Mesothelial cell of epicardium (in vitro differentiated cells): ENCODE measurements around the gene SOD1. TPM values are rescaled to one million over a fixed set of nuclear protein-coding genes. Genes with fewer than 3 reads are reported as not detected.

Source experiments
- DNase-seq, 2 experiments: peaks; one replicate each; pipeline ENCODE4 v3.0.0; 2021; ENCODE audit warnings: low spot score in 2 of 2; ENCODE audit not compliant: unreplicated experiment in 2 of 2
- H3K27ac Mint-ChIP-seq: 2 replicates; pipeline ENCODE4 v1.8.0; 2021; ENCODE audit warnings: mixed read lengths
- H3K27me3 Mint-ChIP-seq: 2 replicates; pipeline ENCODE4 v1.8.0; 2021; ENCODE audit warnings: low read depth, mixed read lengths
- H3K36me3 Mint-ChIP-seq: 2 replicates; pipeline ENCODE4 v1.8.0; 2021; ENCODE audit warnings: mixed read lengths
- H3K4me1 Mint-ChIP-seq: 2 replicates; pipeline ENCODE4 v1.8.0; 2021; ENCODE audit warnings: mixed read lengths
- H3K4me3 Mint-ChIP-seq: 2 replicates; pipeline ENCODE4 v1.8.0; 2021; ENCODE audit warnings: mild to moderate bottlenecking, moderate library complexity, mixed read lengths
- H3K9me3 Mint-ChIP-seq: 2 replicates; pipeline ENCODE4 v1.8.0; 2021; ENCODE audit warnings: mixed read lengths
- CTCF ChIP-seq: fragments of 200-600 bp; sonication (generic); IDR thresholded peaks from one replicate; pipeline ENCODE4 v1.5.0; 2021; ENCODE audit warnings: antibody characterized with exemption; ENCODE audit not compliant: unreplicated experiment
- total RNA-seq: library from RNA; stranded (reverse); gene quantifications from 3 replicates; pipeline ENCODE4 v1.2.1, GENCODE V29; 2021

Gene SOD1
- total RNA-seq, 1 donor from 2014 or later, result 154 TPM

GRCh38 chr21:31618696-31619430 lies 40.6 kb upstream of the SOD1 start:
- Mint-ChIP-seq H3K4me3 (no peak overlapping the region), H3K36me3 (no peaks in the 10 kb centered on the region), H3K27me3 (no peaks in the 10 kb centered on the region), H3K4me1 (no peaks in the 10 kb centered on the region), H3K27ac (no peak overlapping the region), H3K9me3 (no peaks in the 10 kb centered on the region)
- DNase-seq, result no peak
- TF ChIP-seq CTCF, result no peak

GRCh38 chr21:31622397-31622796 lies 37.1 kb upstream of the SOD1 start:
- H3K4me3 Mint-ChIP-seq, result no peak overlapping the region
- no peaks in the 10 kb centered on the region for H3K9me3 Mint-ChIP-seq
- no peak for TF ChIP-seq CTCF
- DNase-seq, result no peak
- H3K27me3 Mint-ChIP-seq, result no peaks in the 10 kb centered on the region
- H3K4me1 Mint-ChIP-seq, result no peaks in the 10 kb centered on the region
- H3K36me3 Mint-ChIP-seq, result no peaks in the 10 kb centered on the region
- no peak overlapping the region for H3K27ac Mint-ChIP-seq

- H3K4me1 Mint-ChIP-seq, result peaks cover 2% of the 10 kb centered on the region
- no peak overlapping the region for H3K27ac Mint-ChIP-seq
- no peak for TF ChIP-seq CTCF
- H3K4me3 Mint-ChIP-seq, result no peak overlapping the region
- H3K36me3 Mint-ChIP-seq, result no peaks in the 10 kb centered on the region
- peaks cover 4% of the 10 kb centered on the region for H3K9me3 Mint-ChIP-seq
- DNase-seq, result no peak
- no peaks in the 10 kb centered on the region for H3K27me3 Mint-ChIP-seq
Observed at GRCh38 chr21:31623664-31624063, 35.8 kb upstream of the SOD1 start.

GRCh38 chr21:31624181-31624580 lies 35.3 kb upstream of the SOD1 start:
- no peaks in the 10 kb centered on the region for H3K27me3 Mint-ChIP-seq
- no peak overlapping the region for H3K27ac Mint-ChIP-seq
- H3K9me3 Mint-ChIP-seq, result peaks cover 4% of the 10 kb centered on the region
- H3K4me3 Mint-ChIP-seq, result no peak overlapping the region
- H3K4me1 Mint-ChIP-seq, result peaks cover 2% of the 10 kb centered on the region
- H3K36me3 Mint-ChIP-seq, result no peaks in the 10 kb centered on the region
- DNase-seq, result no peak
- TF ChIP-seq CTCF, result no peak

- DNase-seq, result no peak
- TF ChIP-seq CTCF, result no peak
- Mint-ChIP-seq H3K27ac (no peak overlapping the region), H3K36me3 (no peaks in the 10 kb centered on the region), H3K4me3 (no peak overlapping the region), H3K9me3 (peaks cover 4% of the 10 kb centered on the region), H3K4me1 (peaks cover 6% of the 10 kb centered on the region), H3K27me3 (no peaks in the 10 kb centered on the region)
Observed at GRCh38 chr21:31624961-31625491, 34.5 kb upstream of the SOD1 start.
